HepG2 (cell line): ENCODE data around the gene CEP131.

Source experiments
- IKZF4 ChIP-seq: sonication (generic); formaldehyde crosslinking; IDR thresholded peaks from 2 replicates; pipeline ENCODE4 v1.5.1; 2020; ENCODE audit warnings: borderline replicate concordance, mild to moderate bottlenecking, low read depth, missing genetic modification reagents; ENCODE audit errors: not compliant biosample characterization
- MZF1 ChIP-seq: sonication (generic); formaldehyde crosslinking; IDR thresholded peaks from 2 replicates; pipeline ENCODE4 v1.8.1; 2023; ENCODE audit warnings: mild to moderate bottlenecking, missing genetic modification reagents, borderline replicate concordance
- POLR2AphosphoS5 ChIP-seq: IDR thresholded peaks from 2 replicates; pipeline ENCODE4 v1.6.1; 2012; ENCODE audit warnings: low read depth, low read length
- TF ChIP-seq, protein P1 (sequence below): sonication (generic); formaldehyde crosslinking; IDR thresholded peaks from 2 replicates; pipeline ENCODE4 v1.5.0; 2020; ENCODE audit warnings: mild to moderate bottlenecking, missing genetic modification reagents, moderate library complexity
- TF ChIP-seq, protein P2 (sequence below): sonication (generic); formaldehyde crosslinking; IDR thresholded peaks from 2 replicates; pipeline ENCODE4 v1.5.1; 2020; ENCODE audit warnings: mild to moderate bottlenecking, missing genetic modification reagents

DNA sequence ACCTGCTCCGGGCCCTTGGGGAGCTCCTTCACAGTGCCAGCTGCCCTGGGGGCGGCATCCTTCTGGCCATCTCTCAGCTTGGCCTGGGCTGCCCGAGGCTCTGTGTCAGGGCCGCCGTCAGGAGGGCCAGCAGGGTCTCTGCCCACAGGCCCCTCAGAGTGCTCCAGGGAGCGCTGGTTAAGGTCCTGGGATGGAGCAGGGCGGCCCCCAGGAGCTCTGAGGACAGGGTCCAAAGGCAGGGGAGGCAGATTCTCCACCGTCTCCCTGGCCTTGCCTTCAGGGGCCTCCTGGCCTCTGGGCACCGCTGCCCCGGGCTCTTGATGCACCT is 23.5 kb upstream of the CEP131 start:
- no peak for TF ChIP-seq MZF1 (CRISPR knock-in tag)
- TF ChIP-seq, protein P1, sequence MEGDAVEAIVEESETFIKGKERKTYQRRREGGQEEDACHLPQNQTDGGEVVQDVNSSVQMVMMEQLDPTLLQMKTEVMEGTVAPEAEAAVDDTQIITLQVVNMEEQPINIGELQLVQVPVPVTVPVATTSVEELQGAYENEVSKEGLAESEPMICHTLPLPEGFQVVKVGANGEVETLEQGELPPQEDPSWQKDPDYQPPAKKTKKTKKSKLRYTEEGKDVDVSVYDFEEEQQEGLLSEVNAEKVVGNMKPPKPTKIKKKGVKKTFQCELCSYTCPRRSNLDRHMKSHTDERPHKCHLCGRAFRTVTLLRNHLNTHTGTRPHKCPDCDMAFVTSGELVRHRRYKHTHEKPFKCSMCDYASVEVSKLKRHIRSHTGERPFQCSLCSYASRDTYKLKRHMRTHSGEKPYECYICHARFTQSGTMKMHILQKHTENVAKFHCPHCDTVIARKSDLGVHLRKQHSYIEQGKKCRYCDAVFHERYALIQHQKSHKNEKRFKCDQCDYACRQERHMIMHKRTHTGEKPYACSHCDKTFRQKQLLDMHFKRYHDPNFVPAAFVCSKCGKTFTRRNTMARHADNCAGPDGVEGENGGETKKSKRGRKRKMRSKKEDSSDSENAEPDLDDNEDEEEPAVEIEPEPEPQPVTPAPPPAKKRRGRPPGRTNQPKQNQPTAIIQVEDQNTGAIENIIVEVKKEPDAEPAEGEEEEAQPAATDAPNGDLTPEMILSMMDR (CRISPR knock-in tag): no peak
- TF ChIP-seq, protein P2, sequence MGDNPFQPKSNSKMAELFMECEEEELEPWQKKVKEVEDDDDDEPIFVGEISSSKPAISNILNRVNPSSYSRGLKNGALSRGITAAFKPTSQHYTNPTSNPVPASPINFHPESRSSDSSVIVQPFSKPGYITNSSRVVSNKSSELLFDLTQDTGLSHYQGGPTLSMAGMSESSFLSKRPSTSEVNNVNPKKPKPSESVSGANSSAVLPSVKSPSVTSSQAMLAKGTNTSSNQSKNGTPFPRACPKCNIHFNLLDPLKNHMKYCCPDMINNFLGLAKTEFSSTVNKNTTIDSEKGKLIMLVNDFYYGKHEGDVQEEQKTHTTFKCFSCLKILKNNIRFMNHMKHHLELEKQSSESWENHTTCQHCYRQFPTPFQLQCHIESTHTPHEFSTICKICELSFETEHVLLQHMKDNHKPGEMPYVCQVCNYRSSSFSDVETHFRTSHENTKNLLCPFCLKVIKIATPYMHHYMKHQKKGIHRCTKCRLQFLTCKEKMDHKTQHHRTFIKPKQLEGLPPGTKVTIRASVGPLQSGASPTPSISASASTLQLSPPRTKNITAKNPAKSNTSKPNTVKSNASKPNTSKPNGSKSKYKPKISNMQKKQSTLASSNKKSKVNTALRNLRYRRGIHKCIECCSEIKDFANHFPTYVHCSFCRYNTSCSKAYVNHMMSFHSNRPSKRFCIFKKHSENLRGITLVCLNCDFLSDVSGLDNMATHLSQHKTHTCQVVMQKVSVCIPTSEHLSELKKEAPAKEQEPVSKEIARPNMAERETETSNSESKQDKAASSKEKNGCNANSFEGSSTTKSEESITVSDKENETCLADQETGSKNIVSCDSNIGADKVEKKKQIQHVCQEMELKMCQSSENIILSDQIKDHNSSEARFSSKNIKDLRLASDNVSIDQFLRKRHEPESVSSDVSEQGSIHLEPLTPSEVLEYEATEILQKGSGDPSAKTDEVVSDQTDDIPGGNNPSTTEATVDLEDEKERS (CRISPR knock-in tag): no peak
- no peak for TF ChIP-seq IKZF4 (CRISPR knock-in tag)
- TF ChIP-seq POLR2AphosphoS5: no peak
